Measurements from ENCODE around the gene PXDC1. TPM values are rescaled to one million over a fixed set of nuclear protein-coding genes. Genes with fewer than 3 reads are reported as not detected.
"Not testable (repeated sequence)": the region's sequence is repeated elsewhere in the genome, so short reads cannot be mapped to it uniquely, and the experiment has no call there.

Gene PXDC1
- total RNA-seq, 1 experiment from 2014 or later = 81.8 TPM

GRCh38 chr6:3711776-3712175 lies 39.7 kb downstream of the PXDC1 start:
- no peak for DNase-seq (ENCODE audit: low read depth)

GRCh38 chr6:3710403-3710802 lies 41.1 kb downstream of the PXDC1 start:
- DNase-seq (ENCODE audit: low read depth) = no peak

- DNase-seq (ENCODE audit: low read depth) = no peak
Observed at GRCh38 chr6:3708540-3708939, 43.0 kb downstream of the PXDC1 start.

DNA sequence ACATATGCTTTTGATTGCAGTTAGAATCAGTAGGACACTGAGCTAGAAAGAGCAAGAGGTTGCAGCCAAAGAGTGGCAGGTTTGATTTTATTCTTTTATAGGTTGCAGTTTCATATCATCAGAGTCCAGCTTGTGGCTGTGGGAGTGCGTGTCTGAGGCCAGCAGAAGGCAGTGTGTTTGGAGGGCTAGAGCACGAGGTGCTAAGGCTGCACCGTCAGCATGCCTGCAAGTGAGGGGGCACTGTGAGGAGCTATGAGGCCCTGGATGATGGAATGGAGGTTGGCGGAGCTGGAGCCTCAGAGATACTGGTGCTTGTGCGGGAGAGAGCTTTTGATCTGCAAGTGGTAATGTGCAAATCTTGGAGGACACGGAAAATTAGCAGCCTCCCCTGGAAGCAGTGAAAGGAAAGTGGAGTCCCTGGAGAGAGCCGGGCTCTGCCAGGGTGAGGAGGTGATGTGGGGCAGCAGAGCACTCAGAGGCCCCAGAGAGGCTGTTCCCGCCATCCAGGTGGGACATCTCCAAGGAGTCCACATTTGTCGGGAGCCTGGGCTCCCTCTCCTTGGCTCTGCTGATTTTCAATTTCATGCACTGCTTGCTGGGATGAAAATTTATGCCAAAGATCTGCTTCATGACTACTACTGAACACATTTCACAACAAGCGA lies 43.6 kb downstream of the PXDC1 start:
- no peak for DNase-seq (ENCODE audit: low read depth)

GRCh38 chr6:3707024-3707423 lies 44.5 kb downstream of the PXDC1 start:
- DNase-seq (ENCODE audit: low read depth) = no peak

DNA sequence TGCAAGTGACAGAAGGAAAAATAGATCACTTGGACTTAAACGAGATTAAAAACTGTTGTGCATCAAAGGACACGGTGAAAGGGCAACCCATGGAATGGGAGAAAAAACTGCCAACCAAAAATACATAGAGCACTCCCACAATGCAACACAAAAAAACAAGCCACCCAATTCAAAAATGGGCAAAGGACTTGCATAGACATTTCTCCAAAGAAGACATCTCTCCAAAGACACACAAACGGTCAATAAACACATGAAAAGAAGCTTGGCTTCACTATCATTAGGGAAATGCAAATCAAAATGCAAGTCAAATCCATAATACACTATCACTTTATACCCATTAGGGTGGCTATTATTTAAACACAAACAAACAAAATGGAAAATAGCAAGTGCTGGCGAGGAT lies 45.0 kb downstream of the PXDC1 start:
- DNase-seq (ENCODE audit: low read depth) = no peak

- no peak for DNase-seq (ENCODE audit: low read depth)
Observed at GRCh38 chr6:3701631-3702030, 49.9 kb downstream of the PXDC1 start.

DNA sequence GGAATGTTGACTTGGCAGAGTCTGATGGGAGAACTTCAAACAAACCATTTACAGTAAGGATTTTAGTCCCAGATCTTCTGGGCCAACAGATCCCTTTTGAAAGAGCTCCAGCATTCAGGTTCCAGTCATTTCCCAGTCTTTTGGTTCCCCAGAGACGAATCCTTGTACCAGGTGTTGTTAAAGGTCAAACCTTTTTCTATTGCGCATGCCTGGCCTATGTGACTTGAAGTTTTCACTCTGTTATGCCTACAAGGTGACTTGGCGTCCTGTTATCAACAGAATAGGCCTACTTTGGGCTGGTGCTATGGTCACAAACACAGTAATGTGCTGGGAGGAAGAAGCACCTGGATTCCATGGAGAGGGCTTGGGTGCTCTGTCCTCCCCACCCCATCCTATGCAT lies 52.3 kb downstream of the PXDC1 start:
- DNase-seq (ENCODE audit: low read depth) = no peak

DNA sequence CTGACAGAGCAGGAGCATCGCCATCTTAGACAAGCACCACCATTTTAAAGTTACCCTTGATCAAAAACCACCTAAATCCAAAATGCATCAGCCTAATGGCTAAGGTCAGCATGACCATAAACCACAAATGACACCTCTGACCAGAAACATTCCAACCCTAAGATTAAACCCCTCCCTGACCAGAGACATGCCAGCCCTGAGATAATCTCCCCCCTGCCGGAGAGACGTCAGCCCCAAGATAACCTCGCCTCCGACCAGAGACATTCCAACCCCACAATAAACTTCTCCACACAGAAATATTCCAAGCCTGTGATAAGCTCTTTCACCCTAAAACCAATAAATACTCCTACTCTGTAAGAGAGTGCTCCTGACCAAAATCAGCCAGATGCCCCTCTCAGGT lies 53.5 kb downstream of the PXDC1 start:
- no peak for DNase-seq (ENCODE audit: low read depth)

DNA sequence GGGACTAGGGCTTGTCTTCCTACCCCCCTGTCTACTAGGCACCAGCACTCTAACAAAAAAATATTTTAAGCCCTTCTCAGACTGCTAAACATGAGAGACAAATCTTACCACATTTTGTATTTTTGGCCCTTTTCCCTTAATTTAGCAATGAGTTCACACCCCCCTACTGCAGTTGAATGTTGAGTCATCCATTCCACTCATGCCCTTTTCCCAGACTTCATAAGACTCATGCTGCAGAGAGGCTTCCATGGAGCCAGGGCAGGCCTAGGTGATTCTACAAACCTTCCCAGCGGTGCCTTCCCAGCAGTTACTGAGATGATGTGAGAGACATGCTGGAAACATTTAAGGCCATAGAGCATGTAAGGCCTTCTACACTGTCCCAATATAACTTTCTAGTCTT lies 53.9 kb downstream of the PXDC1 start:
- DNase-seq (ENCODE audit: low read depth) = peak; percentile 51

DNA sequence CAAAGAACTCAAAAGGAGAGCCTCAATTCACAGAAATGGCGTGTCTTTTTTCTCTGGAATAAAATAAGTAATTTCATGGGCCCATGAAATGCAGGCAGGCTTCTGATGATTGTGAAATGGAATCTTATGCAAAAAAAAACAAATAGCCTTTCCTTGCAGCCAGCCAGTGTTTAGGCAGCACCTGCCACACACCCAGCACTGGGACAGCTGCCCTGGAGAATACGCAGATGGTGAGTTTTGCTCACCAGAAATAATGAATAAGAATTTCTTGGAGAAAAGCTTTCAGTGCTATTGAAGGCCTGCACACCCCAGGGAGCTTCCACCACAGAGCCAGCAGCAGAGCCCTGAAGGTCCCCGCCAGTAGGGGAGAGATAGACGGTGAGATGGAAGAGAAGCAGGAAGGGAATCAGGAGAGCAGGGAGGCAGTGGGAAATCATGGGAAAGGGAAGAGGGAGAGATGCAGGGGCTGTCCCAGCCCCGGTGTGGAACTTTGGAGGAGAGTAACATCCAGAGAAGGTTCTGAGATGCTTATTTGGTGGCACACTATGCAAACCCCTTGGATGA lies 54.9 kb downstream of the PXDC1 start:
- DNase-seq (ENCODE audit: low read depth) = no peak

- no peak for DNase-seq (ENCODE audit: low read depth)
Observed at GRCh38 chr6:3695065-3695817, 56.3 kb downstream of the PXDC1 start.

GRCh38 chr6:3693831-3694230 lies 57.7 kb downstream of the PXDC1 start:
- no peak for DNase-seq (ENCODE audit: low read depth)

DNA sequence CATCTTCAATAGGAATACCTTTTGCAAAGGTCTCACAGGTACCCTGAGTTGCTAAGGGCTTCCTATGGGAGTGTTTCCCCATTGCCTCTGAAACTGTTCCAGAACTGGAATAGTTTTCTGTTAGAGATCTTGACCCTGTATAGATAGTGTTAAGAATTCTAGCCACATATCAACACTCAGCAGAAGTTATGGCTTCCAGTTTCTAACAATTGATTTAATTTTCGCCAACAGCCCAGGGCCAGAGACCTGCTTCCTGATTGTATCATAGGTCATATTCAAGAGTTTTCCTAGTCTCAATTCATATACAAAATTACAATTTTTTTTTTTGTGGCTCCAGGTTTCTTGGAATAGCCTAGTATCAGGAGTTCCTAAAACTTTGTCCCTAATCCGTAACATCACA lies 61.0 kb downstream of the PXDC1 start:
- DNase-seq (ENCODE audit: low read depth) = no peak

DNA sequence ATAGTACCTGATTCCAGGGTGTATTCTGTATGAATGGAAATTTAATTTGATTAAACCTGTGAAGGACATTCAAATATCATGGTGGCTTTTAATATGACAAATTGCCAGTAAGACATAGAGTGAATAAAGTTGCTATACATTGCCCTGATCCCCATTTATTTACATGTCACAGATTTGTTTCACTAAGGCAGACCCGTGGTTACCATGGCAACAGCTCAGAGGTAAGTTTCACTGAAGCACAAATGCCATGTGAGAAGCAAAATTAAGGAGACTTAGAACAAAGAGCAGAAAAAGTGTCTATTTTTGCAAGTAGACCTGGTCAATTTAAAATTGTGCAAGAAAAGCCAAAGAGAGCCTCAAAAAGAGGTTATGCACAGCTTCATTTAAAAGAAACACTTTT lies 63.7 kb downstream of the PXDC1 start:
- DNase-seq (ENCODE audit: low read depth) = no peak

- no peak for DNase-seq (ENCODE audit: low read depth)
Observed at GRCh38 chr6:3683331-3683730, 68.2 kb downstream of the PXDC1 start.

- no peak for DNase-seq (ENCODE audit: low read depth)
Observed at GRCh38 chr6:3678946-3679345, 72.6 kb downstream of the PXDC1 start.

DNA sequence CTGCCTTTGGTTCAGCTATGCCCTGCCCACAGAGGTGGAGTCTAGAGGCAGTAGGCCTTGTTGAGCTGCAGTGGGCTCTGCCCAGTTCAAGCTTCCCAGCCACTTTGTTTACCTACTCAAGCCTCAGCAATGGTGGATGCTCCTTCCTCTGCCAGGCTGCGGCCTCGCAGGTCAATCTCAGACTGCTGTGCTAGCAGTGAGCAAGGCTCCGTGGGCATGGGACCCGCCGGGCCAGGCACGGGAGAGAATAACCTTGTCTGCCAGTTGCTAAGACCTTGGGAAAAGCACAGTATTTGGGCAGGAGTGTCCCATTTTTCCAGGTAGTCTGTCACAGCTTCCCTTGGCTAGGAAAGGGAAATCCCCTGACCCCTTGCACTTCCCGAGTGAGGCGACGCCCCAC lies 73.8 kb downstream of the PXDC1 start:
- DNase-seq (ENCODE audit: low read depth) = not testable (repeated sequence)

DNA sequence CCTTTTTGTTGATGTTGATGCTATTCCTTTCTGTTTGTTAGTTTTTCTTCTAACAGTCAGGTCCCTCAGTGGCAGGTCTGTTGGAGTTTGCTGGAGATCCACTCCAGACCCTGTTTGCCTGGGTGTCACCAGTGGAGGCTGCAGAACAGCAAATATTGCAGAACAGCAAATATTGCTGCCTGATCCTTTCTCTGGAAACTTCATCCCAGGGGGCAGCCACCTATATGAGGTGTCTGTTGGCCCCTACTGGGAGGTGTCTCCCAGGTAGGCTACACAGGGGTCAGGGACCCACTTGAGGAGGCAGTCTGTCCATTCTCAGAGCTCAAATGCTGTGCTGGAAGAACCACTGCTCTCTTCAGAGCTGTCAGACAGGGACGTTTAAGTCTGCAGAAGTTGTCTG lies 74.2 kb downstream of the PXDC1 start:
- not testable (repeated sequence) for DNase-seq (ENCODE audit: low read depth)

Measured in Daoy (cell line).